ENCODE data around the gene PTPN11. TPM values are rescaled to one million over a fixed set of nuclear protein-coding genes. Genes with fewer than 3 reads are reported as not detected.

PTPN11 gene
- total RNA-seq (ENCODE audit: low replicate concordance), result 84.8 and 144 TPM in 2 replicates

GRCh38 chr12:112418608-112419296 lies at the start of gene PTPN11:
PTPN11 (plus strand) TSS chr12:112418947; CDS start chr12:112419112, 165 bp downstream.

DNA sequence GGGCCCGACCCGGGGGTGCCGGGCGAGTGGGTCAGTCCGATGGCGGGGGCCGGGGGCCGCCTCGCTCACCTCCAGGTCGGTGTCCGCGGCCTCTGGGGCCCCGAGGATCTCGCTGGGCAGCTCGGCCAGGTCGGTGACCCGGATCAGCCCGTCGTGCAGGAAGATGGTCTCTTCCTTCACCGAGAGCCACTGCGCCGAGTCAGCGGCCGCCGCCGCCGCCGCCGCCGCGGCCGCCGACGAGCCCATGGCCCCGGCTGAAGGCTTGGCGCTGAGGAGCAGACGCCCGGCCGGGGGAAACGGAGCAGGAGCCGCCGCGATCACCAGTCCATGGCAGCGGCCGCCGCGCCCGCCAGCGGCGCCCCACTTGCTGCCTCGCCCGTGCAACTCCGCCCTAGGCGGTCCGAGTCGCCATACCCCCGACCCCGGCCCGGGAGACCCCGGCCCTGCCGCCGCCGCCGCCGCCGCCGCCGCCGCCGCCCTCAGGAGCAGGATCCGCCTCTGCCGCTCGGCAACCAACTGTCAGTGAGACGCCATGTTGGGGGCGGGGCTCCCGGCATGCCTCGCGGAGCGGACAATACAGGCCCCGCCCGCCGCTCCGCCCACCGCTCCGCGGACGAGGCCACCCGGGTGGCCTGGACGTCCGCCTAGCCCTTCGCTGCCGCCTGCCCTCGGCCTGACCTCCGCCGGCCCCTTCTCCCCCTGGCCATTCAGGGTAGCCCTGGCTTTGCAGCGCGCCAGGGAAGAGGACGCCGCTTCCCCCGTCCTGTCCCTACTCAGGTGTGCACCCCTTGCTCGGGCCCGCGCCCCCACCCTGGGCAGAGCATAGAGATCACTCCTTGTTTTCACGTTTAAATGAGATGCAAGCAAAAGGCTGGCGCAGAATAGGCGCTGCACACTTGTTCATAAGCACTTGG lies 36.6 kb upstream of the PTPN11 start, which contains the start of gene HECTD4:
TSS of gene HECTD4 (minus strand) at position 549 of the 914 bp plus-strand sequence. CDS start at position 246, 303 bp downstream.

DNA sequence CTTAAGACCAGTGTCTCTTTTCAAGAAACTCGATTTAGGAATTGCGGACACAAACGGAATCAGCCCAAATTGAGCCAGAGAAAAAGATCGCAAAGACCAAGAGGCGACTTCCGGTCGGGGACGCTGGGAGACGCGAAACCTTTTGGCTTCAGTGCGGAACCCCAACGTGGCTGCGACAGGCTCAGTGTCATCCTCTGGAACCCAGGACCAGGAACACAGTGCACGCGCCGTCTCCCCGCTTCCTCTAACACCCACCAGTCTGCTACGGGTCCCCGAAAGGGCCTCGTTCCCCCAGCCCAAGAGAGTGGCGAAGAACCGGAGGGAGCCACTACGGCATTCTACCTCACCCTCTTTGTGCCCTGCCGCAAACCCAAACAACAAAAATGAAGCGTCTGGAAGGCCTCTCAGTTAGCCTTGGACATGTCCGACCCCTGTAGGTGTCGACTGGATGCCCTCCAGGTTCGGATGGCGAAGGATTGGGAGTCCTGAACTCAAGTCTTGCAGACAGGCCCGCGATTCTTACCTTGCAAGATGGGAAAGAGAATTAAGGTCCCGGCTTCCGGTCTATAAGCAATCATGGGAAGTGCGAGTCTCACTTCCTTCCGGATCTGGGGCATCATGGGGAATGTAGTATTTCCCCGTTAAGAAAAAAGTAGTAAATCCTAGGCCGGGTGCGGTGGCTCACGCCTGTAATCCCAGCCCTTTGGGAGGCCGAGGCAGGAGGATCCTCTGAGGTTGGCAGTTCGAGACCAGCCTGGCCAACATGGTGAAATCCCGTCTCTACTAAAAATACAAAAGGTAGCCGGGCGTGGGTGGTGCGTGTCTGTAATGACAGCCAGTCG lies 9.5 kb upstream of the PTPN11 start, which contains the start of gene RPL6:
TSS of gene RPL6 (minus strand) at position 542 of the 842 bp plus-strand sequence. CDS start 949 bp downstream, outside the sequence.

Other genes with a start within 250 kb of the PTPN11 start
- gene HECTD4, start 36.5 kb upstream of the PTPN11 start, total RNA-seq (ENCODE audit: low replicate concordance), result 15.6 and 19.7 TPM in 2 replicates
- gene RPL6, start 9.3 kb upstream of the PTPN11 start, total RNA-seq (ENCODE audit: low replicate concordance), result 271 and 971 TPM in 2 replicates